Transverse colon (tissue), 4 donors: ENCODE results near the gene JAZF1. TPM values are rescaled to one million over a fixed set of nuclear protein-coding genes. Genes with fewer than 3 reads are reported as not detected.

ENCODE experiments used
- DNase-seq: peaks from one replicate; pipeline ENCODE4 v3.0.0-alpha.2; 2019
- H3K27ac ChIP-seq, 4 donors: fragments of 200-600 bp; sonication (generic); 2 replicates each; pipeline ENCODE4 v1.5.1; 2016 to 2018; ENCODE audit warnings: inconsistent platforms in 4 of 4
- H3K27me3 ChIP-seq: fragments of 200-600 bp; sonication (generic); 2 replicates; pipeline ENCODE4 v1.5.1; 2017; ENCODE audit warnings: inconsistent platforms
- H3K36me3 ChIP-seq, 4 donors: fragments of 200-600 bp; sonication (generic); 2 replicates each; pipeline ENCODE4 v1.5.1; 2017 to 2019; ENCODE audit warnings: inconsistent platforms in 4 of 4
- H3K4me1 ChIP-seq, 4 donors: fragments of 200-600 bp; sonication (generic); 2 replicates each; pipeline ENCODE4 v1.5.1; 2017 to 2020; ENCODE audit warnings: inconsistent platforms in 4 of 4
- H3K4me3 ChIP-seq, 4 donors: fragments of 200-600 bp; sonication (generic); 1 replicate in 1 of 4; 2 replicates in 3 of 4; pipeline versions ENCODE4 v1.5.1 to v1.6.1; 2017 to 2019; ENCODE audit warnings: inconsistent platforms in 4 of 4
- H3K9me3 ChIP-seq, 2 donors: fragments of 200-600 bp; sonication (generic); 2 replicates each; pipeline ENCODE4 v1.5.1; 2017 to 2019; ENCODE audit warnings: inconsistent platforms in 2 of 2
- EP300 ChIP-seq: sonication (generic); formaldehyde crosslinking; IDR thresholded peaks from one replicate; pipeline ENCODE4 v1.6.1; 2017; ENCODE audit warnings: antibody characterized with exemption, low read depth
- POLR2A ChIP-seq: fragments of 450-650 bp; IDR thresholded peaks from one replicate; pipeline ENCODE4 v1.6.1; 2016; ENCODE audit warnings: antibody characterized with exemption, mild to moderate bottlenecking, moderate library complexity
- POLR2AphosphoS5 ChIP-seq, 3 donors: sonication (generic); formaldehyde crosslinking; IDR thresholded peaks; one replicate each; pipeline ENCODE4 v1.6.1; 2016; ENCODE audit warnings: antibody characterized with exemption in 3 of 3
- WGBS, 2 donors: methylation state at CpG; one replicate each; pipeline ENCODE4 v1.1.5; 2018; ENCODE audit warnings: low coverage in 1 of 2; 5-methylcytosine and 5-hydroxymethylcytosine counted together
- in situ Hi-C, 4 donors: fragments of 200-750 bp; cut with MboI; loops; one replicate each; pipeline versions ENCODE4 v1.15.0 to v1.15.1; 2017; ENCODE audit warnings: low sequenced_read_pairs in 3 of 4, low pct_ligation_motif_present in 1 of 4, low pct_unique_long_range_greater_than_20kb in 1 of 4
- intact Hi-C: fragments of 100-400 bp; cut with DNase I; formaldehyde crosslinking; loops from one replicate; pipeline ENCODE4 v1.15.1; 2023; ENCODE audit warnings: low total_unique reads
- total RNA-seq, 4 donors: library from RNA; depleted of rRNA; stranded (reverse); fragments of >200 nt; gene quantifications; one replicate each; pipeline ENCODE4 v1.1.0, GENCODE V29; 2016
- TF ChIP-seq, protein P1 (sequence below), 5 experiments: fragments of 200-600 bp in 3 of 5; fragments of 450-650 bp in 2 of 5; sonication (generic) in 3 of 5; IDR thresholded peaks; 1 replicate in 2 of 5; 2 replicates in 3 of 5; pipeline ENCODE4 v1.5.1; 2016 to 2017; ENCODE audit warnings: antibody characterized with exemption in 5 of 5, inconsistent platforms in 3 of 5, mild to moderate bottlenecking in 2 of 5, moderate library complexity in 1 of 5

Gene JAZF1
- total RNA-seq, 4 donors from 2014 or later: 11.0 to 12.2 (median 11.5) TPM

DNA sequence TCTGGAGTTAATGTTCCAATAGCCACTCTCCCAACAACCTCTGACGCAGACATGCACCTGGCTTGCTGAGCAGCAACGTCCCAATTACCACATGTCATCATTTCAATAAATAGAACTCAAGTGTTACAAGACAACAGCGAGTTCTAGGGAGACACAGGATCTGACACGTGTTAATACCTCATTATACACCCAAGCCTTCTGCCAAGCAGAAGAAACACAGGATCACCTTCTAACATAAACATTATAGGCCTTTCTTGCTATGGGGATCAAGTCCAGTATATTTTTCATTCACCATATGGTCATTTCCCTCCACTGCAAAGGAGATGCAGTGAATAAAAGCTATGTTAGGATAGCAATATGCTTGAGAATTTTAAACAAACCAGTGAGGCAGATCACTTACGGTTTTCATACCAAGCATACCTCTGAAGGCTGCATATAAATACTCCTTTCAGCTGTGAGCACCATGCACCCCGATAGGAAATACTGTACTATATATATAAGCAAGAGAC is 74.2 kb downstream of the JAZF1 start:
- H3K4me1 ChIP-seq: peaks cover 0 to 25% (median 2%) of the 10 kb centered on the region in 4 donors
- H3K36me3 ChIP-seq: no peaks in the 10 kb centered on the region
- TF ChIP-seq EP300: peak; percentile 15
- peak in 2 of 3 donors; percentile 35 to 56 for TF ChIP-seq POLR2AphosphoS5 (IDR thresholded peaks at IDR 0.05)
- TF ChIP-seq POLR2A: no peak
- TF ChIP-seq, protein P1, sequence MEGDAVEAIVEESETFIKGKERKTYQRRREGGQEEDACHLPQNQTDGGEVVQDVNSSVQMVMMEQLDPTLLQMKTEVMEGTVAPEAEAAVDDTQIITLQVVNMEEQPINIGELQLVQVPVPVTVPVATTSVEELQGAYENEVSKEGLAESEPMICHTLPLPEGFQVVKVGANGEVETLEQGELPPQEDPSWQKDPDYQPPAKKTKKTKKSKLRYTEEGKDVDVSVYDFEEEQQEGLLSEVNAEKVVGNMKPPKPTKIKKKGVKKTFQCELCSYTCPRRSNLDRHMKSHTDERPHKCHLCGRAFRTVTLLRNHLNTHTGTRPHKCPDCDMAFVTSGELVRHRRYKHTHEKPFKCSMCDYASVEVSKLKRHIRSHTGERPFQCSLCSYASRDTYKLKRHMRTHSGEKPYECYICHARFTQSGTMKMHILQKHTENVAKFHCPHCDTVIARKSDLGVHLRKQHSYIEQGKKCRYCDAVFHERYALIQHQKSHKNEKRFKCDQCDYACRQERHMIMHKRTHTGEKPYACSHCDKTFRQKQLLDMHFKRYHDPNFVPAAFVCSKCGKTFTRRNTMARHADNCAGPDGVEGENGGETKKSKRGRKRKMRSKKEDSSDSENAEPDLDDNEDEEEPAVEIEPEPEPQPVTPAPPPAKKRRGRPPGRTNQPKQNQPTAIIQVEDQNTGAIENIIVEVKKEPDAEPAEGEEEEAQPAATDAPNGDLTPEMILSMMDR (IDR thresholded peaks at IDR 0.05): no peak
- in situ Hi-C loops (no loop called here), intact Hi-C loops (no loop called here)
- no peak for DNase-seq
- 74 to 78% methylated on average over 4 to 6 of the region's 6 CpGs for WGBS, 2 donors
- H3K9me3 ChIP-seq: no peaks in the 10 kb centered on the region
- H3K4me3 ChIP-seq: no peak overlapping the region
- no peaks in the 10 kb centered on the region for H3K27me3 ChIP-seq
- peak overlapping the region; percentile 15 to 62 (median 56) for H3K27ac ChIP-seq

DNA sequence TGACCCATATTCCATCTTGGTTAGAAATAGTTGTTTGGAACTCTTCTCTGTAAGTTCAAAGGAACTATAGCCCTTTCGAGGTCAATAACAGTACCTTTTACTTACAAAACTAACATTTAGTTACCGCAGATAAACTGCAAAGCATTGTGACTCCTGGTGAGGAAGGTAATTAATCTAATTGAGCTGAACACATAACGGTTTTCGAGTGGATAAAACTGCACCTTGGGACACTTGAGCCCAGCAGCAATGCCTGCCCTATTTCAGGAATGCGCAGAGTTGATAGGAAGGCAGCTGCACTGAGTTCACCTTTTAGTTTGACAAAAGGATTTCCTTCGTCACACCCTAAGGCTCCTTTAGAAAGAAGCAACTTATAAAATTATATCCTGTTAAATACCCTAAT is 75.4 kb downstream of the JAZF1 start:
- DNase-seq: no peak
- Histone ChIP-seq H3K9me3 (no peaks in the 10 kb centered on the region), H3K27me3 (no peaks in the 10 kb centered on the region), H3K4me3 (no peak overlapping the region), H3K36me3 (no peaks in the 10 kb centered on the region), H3K4me1 (peaks cover 0 to 25% (median 2%) of the 10 kb centered on the region in 4 donors), H3K27ac (peak overlapping the region; percentile 15 to 62 (median 56))
- intact Hi-C loops: no loop called here
- WGBS, 2 donors: 75 to 86% methylated on average over 5 to 6 of the region's 6 CpGs
- in situ Hi-C loops: no loop called here
- TF ChIP-seq, protein P1 (IDR thresholded peaks at IDR 0.05): no peak
- no peak for TF ChIP-seq EP300
- no peak for TF ChIP-seq POLR2A
- TF ChIP-seq POLR2AphosphoS5 (IDR thresholded peaks at IDR 0.05): no peak

DNA sequence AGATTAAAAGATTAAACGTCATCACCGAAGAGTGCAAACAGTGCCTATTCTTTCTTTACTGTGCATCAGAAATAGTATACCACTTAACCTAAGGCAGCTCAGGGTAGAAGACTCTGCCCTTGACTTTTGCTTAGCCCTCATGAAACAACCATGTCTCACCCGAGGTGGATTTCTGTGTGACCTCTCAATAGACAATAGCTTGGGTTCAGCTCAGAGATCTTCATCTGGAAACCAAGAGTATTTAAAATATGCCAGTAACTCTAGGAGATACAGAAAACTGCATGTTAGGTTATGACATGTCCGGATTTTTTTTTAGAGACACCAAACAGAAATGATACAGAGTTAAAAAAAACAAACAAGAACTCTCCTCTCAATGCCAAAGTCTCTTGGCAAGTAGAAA is 75.8 kb downstream of the JAZF1 start:
- intact Hi-C loops: no loop called here
- 80 to 98% methylated on average over 3 to 4 of the region's 4 CpGs for WGBS, 2 donors

DNA sequence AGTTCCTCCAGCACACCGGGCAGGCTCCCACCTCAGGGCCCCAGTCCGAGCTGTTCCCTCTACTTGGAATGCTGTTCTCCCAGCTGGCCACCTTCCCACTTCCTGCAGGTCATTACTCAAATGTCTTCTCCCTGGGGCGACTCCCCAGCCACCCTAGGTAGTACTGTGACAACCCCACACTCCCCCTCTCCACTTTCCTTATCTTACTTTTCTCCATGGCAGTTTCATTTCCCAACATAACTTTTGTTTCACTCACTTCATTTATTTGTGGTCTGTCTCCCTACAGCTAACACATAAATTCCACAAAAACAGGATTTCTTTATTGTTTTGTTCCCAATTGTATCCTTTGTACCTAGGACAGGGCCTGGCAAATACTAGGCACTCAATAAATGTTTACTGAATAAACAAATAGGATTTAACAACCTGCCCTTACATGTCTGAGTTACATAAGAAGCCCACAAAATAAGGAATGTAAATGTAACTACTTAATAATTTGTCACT is 76.5 kb downstream of the JAZF1 start:
- peaks cover 0 to 30% (median 2%) of the 10 kb centered on the region in 4 donors for H3K4me1 ChIP-seq
- no peaks in the 10 kb centered on the region for H3K36me3 ChIP-seq
- 59 to 60% methylated on average over 3 of the region's 3 CpGs for WGBS, 2 donors
- H3K4me3 ChIP-seq: no peak overlapping the region
- TF ChIP-seq EP300 (no peak), POLR2A (no peak), POLR2AphosphoS5 (IDR thresholded peaks at IDR 0.05) (no peak)
- TF ChIP-seq, protein P1 (IDR thresholded peaks at IDR 0.05): no peak
- intact Hi-C loops: no loop called here
- DNase-seq: no peak
- H3K9me3 ChIP-seq: no peaks in the 10 kb centered on the region
- H3K27ac ChIP-seq: peak overlapping the region in 1 of 4 donors; percentile 60
- in situ Hi-C loops: no loop called here
- H3K27me3 ChIP-seq: no peaks in the 10 kb centered on the region

More for the DNA sequence above, 75.8 kb downstream of the JAZF1 start:
- Histone ChIP-seq H3K36me3 (no peaks in the 10 kb centered on the region), H3K4me3 (no peak overlapping the region), H3K4me1 (peaks cover 0 to 25% (median 2%) of the 10 kb centered on the region in 4 donors), H3K9me3 (no peaks in the 10 kb centered on the region), H3K27me3 (no peaks in the 10 kb centered on the region), H3K27ac (peak overlapping the region in 3 of 4 donors; percentile 51 to 62 (median 60))
- TF ChIP-seq, protein P1 (IDR thresholded peaks at IDR 0.05): no peak
- TF ChIP-seq EP300: no peak
- no peak for TF ChIP-seq POLR2AphosphoS5 (IDR thresholded peaks at IDR 0.05)
- TF ChIP-seq POLR2A: no peak
- in situ Hi-C loops: no loop called here
- no peak for DNase-seq
